Activated naive CD4-positive, alpha-beta T cell treated with anti-CD3 and anti-CD28 coated beads for 36 hours (primary cell): ENCODE data around the gene CLIC4. TPM values are rescaled to one million over a fixed set of nuclear protein-coding genes. Genes with fewer than 3 reads are reported as not detected.
"Not testable (repeated sequence)": the region's sequence is repeated elsewhere in the genome, so short reads cannot be mapped to it uniquely, and the experiment has no call there.

Experiments
- CTCF ChIA-PET: fragments of 350-600 bp; sonication (Branson Sonifier 250); formaldehyde crosslinking; loops from one replicate; lab custom pipeline; 2021; ENCODE audit warnings: antibody characterized with exemption; lab: Charles Lee
- DNase-seq: peaks from one replicate; pipeline ENCODE4 v3.0.0-alpha.2; 2020
- H3K27ac Mint-ChIP-seq: one replicate; pipeline ENCODE4 v1.8.0; 2021; ENCODE audit warnings: mild to moderate bottlenecking, mixed read lengths
- H3K27me3 Mint-ChIP-seq: one replicate; pipeline ENCODE4 v1.8.0; 2021; ENCODE audit warnings: low read depth, mixed read lengths
- H3K36me3 Mint-ChIP-seq: one replicate; pipeline ENCODE4 v1.8.0; 2021; ENCODE audit warnings: low read depth, mixed read lengths
- H3K4me1 Mint-ChIP-seq: one replicate; pipeline ENCODE4 v1.8.0; 2021; ENCODE audit warnings: low read depth, mixed read lengths
- H3K4me3 Mint-ChIP-seq: one replicate; pipeline ENCODE4 v1.8.0; 2021; ENCODE audit warnings: mild to moderate bottlenecking, moderate library complexity, mixed read lengths
- H3K9me3 Mint-ChIP-seq: one replicate; pipeline ENCODE4 v1.8.0; 2021; ENCODE audit warnings: mixed read lengths
- intact Hi-C: fragments of 100-400 bp; cut with micrococcal nuclease; formaldehyde crosslinking; loops from one replicate; pipeline ENCODE4 v1.15.1; 2023
- total RNA-seq, 2 experiments: library from RNA; stranded (reverse); gene quantifications; one replicate each; pipeline ENCODE4 v1.2.3, GENCODE V29; 2021

Gene CLIC4
- total RNA-seq, 2 experiments from 2014 or later, result 38.0 to 44.3 TPM

DNA sequence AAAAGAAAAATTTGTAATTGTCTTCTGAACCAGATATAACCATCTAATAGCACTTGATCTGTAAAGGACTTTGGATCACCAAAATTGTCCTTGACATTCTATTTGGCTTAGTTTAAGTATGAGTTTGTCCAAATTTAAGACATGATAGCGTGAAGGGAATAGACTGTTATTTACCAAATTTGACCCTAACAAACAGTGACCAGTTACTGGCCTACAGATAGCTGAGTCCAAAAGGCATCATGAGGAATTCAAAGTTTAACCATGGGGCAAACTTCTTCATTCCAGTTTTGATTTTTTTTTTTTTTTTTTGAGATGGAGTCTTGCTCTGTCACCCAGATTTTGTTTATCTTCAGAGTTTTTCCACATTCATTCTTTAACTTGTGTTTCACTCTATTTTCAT lies 38.5 kb downstream of the CLIC4 start:
- CTCF ChIA-PET, result interaction anchor here (0.6 kb wide), 1 partner anchor 61 kb away, joined by 3 read pairs; no protein-coding TSS in a partner anchor
- no peak for DNase-seq
- H3K4me1 Mint-ChIP-seq, result peaks cover 2% of the 10 kb centered on the region
- H3K27ac Mint-ChIP-seq, result no peak overlapping the region
- intact Hi-C loops, result loop anchor here (5.0 kb wide), 1 partner anchor 36 kb away; the partner anchor contains the start of gene CLIC4
- H3K9me3 Mint-ChIP-seq, result no peaks in the 10 kb centered on the region
- no peaks in the 10 kb centered on the region for H3K27me3 Mint-ChIP-seq
- H3K36me3 Mint-ChIP-seq, result no peaks in the 10 kb centered on the region
- no peak overlapping the region for H3K4me3 Mint-ChIP-seq

DNA sequence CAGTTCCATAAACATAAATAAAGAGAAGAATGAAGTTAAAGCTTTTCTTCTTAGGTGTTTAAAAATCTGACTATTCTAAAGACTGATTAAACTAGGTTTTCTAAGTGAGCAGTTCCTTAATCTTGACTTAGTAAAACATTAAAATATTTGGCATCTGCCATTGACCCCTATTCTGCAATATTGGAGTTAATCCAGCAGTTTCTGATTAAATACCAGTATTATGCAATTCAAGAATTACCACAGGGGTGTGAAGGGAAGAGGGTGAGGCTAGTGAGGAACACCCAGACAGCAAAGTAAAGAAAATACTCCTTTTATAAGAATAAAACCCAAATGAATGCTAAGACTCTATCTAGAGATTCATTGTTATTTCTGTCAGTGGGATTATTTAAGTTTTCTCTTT lies 40.9 kb downstream of the CLIC4 start:
- H3K27ac Mint-ChIP-seq, result no peak overlapping the region
- no peak for DNase-seq
- intact Hi-C loops, result no loop called here
- no peaks in the 10 kb centered on the region for H3K9me3 Mint-ChIP-seq
- CTCF ChIA-PET, result no interaction called here
- no peaks in the 10 kb centered on the region for H3K27me3 Mint-ChIP-seq
- no peaks in the 10 kb centered on the region for H3K36me3 Mint-ChIP-seq
- H3K4me3 Mint-ChIP-seq, result no peak overlapping the region
- H3K4me1 Mint-ChIP-seq, result peaks cover 2% of the 10 kb centered on the region

DNA sequence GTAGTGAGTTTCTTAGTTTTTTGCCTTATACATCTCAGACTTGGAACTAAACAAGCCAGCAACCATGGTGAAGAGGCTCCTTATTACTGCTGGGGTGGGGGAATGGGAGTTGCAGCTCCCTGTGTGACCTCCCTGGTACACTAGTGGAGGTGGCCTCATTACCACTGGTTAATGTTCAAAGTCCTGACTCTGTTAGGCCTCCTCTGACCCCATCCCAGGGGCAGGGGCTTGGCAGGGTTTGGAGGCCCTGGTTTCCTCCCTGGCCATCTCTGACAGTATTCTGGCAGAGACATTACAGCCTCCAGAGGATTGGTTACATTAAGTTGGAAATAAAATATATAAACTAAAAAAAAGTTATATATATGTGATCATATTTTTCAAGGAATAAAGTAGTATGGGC lies 45.2 kb downstream of the CLIC4 start:
- Mint-ChIP-seq H3K4me3 (no peak overlapping the region), H3K27ac (no peak overlapping the region), H3K4me1 (no peaks in the 10 kb centered on the region), H3K9me3 (no peaks in the 10 kb centered on the region), H3K36me3 (no peaks in the 10 kb centered on the region), H3K27me3 (no peaks in the 10 kb centered on the region)
- DNase-seq, result no peak
- CTCF ChIA-PET, result no interaction called here
- intact Hi-C loops, result no loop called here

DNA sequence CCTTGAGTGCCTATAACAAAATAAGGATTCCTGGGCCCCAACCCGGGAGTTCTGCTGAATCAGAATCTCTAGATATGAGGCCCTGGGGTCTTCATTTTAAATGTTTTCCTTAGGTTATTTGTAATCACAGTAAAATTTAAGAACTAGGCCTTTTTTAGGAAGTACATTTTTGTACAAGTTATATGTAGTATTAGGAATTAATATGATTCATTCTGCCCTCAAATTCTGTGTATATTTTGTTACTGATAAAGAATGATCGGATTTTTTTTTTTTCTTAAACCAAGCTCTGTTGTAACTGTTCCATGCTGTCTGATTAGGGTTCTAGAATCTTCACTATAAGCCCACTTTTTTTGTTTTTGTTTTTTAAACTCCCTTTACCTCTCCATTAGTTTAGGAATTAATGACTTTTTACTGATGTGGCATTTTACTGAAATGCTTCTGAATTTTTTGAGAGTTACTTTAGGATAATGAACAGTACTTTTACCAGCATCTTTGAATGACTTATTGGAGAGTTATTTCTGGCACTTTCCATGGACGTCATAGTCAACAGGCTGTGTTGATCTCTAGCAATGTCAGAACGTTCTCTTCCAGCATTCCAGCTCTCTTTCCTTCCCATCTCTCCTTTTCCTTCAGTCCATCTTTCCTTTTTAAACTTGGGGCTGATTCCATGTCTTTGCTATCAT lies 48.3 kb downstream of the CLIC4 start:
- CTCF ChIA-PET, result interaction anchor here (0.6 kb wide), 1 partner anchor 30 kb away, joined by 9 read pairs; no protein-coding TSS in a partner anchor
- H3K9me3 Mint-ChIP-seq, result no peaks in the 10 kb centered on the region
- H3K36me3 Mint-ChIP-seq, result peaks cover 3% of the 10 kb centered on the region
- H3K27ac Mint-ChIP-seq, result no peak overlapping the region
- intact Hi-C loops, result no loop called here
- H3K27me3 Mint-ChIP-seq, result no peaks in the 10 kb centered on the region
- no peak overlapping the region for H3K4me3 Mint-ChIP-seq
- DNase-seq, result no peak
- H3K4me1 Mint-ChIP-seq, result no peaks in the 10 kb centered on the region

DNA sequence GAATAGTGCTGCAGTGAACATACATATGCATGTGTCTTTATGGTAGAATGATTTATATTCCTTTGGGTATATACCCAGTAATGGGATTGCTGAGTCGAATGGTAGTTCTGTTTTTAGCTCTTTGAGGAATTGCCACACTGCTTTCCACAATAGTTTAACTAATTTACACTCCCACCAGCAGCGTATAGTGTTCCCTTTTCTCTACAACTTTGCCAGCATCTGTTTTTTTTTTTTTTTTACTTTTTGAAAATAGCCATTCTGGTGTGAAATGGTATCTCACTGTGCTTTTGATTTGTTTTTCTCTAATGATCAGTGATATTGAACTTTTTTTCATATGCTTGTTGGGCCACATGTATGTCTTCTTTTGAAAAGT lies 48.9 kb downstream of the CLIC4 start:
- H3K4me3 Mint-ChIP-seq, H3K27ac Mint-ChIP-seq, H3K27me3 Mint-ChIP-seq, DNase-seq, H3K9me3 Mint-ChIP-seq, H3K36me3 Mint-ChIP-seq, CTCF ChIA-PET, intact Hi-C loops, H3K4me1 Mint-ChIP-seq: not testable (repeated sequence)

DNA sequence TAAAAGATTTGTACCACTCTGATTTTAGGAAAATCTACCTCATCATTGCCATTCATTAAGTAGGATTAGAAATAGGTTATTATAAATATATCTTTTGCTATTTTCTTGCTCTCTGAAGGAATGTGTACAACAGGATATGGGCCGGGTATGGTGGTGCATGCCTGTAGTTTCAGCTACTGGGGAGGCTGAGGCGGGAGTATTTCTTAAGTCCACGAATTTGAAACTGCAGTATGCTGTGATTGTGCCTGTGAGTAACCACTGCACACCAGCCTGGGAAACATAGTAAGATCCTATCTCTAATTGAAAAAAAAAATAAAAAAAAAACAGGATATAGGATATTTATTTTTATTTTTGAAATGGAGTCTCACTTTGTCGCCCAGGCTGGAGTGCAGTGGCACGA lies 50.0 kb downstream of the CLIC4 start:
- Mint-ChIP-seq H3K36me3 (peaks cover 3% of the 10 kb centered on the region), H3K4me3 (no peak overlapping the region), H3K27ac (no peak overlapping the region), H3K27me3 (no peaks in the 10 kb centered on the region), H3K9me3 (no peaks in the 10 kb centered on the region), H3K4me1 (no peaks in the 10 kb centered on the region)
- intact Hi-C loops, result no loop called here
- CTCF ChIA-PET, result no interaction called here
- DNase-seq, result no peak

DNA sequence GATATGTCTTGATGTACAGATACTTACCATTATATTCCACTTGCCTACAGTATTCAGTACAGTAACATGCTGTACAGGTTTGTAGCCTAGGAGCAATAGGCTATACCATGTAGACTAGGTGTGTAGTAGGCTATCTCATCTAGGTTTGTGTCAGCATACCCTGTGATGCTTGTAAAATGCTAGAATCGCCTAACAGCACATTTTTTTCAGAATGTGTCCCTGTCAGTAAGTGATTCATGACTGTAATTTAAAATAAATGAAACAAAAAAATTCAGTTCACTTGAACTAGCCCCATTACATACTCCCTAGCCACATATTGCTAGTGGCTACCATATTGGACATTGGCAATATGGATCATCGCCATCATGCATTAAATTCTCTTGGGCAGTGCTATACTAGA lies 51.3 kb downstream of the CLIC4 start:
- H3K4me3 Mint-ChIP-seq, result no peak overlapping the region
- DNase-seq, result no peak
- intact Hi-C loops, result no loop called here
- no peaks in the 10 kb centered on the region for H3K9me3 Mint-ChIP-seq
- H3K4me1 Mint-ChIP-seq, result no peaks in the 10 kb centered on the region
- H3K27me3 Mint-ChIP-seq, result no peaks in the 10 kb centered on the region
- no peak overlapping the region for H3K27ac Mint-ChIP-seq
- peaks cover 3% of the 10 kb centered on the region for H3K36me3 Mint-ChIP-seq
- CTCF ChIA-PET, result no interaction called here

DNA sequence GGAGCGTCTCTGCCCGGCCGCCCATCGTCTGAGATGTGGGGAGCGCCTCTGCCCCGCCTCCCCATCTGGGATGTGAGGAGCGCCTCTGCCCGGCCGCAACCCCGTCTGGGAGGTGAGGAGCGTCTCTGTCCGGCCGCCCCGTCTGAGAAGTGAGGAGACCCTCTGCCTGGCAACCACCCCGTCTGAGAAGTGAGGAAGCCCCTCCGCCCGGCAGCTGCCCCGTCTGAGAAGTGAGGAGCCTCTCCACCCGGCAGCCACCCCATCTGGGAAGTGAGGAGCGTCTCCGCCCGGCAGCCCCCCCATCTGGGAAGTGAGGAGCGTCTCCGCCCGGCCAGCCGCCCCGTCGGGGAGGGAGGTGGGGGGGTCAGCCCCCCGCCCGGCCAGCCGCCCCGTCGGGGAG lies 54.0 kb downstream of the CLIC4 start:
- H3K9me3 Mint-ChIP-seq, H3K27me3 Mint-ChIP-seq, H3K4me1 Mint-ChIP-seq, DNase-seq, CTCF ChIA-PET, H3K27ac Mint-ChIP-seq, H3K4me3 Mint-ChIP-seq, H3K36me3 Mint-ChIP-seq, intact Hi-C loops: not testable (repeated sequence)

DNA sequence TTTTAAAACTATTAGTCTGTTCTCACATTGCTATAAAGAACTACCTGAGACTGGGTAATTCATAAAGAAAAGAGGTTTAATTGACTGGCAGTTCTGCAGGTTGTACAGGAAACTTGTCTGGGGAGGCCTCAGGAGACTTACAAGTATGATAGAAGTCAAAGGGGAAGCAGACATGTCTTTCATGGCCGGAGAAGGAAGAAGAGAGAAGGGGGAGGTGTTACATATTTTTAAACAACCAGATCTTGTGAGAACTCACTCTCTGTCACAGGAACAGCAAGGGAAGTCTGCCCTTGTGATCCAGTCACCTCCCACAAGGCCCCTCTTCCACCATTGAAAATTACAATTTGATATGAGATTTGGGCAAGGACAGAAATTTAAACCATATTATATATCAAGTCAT lies 55.9 kb downstream of the CLIC4 start:
- Mint-ChIP-seq H3K4me3 (no peak overlapping the region), H3K36me3 (peaks cover 3% of the 10 kb centered on the region), H3K4me1 (peaks cover 6% of the 10 kb centered on the region), H3K27me3 (no peaks in the 10 kb centered on the region), H3K27ac (no peak overlapping the region), H3K9me3 (no peaks in the 10 kb centered on the region)
- DNase-seq, result no peak
- intact Hi-C loops, result no loop called here
- CTCF ChIA-PET, result interaction anchor here (0.6 kb wide), 1 partner anchor 404 kb away, joined by 4 read pairs; no protein-coding TSS in a partner anchor

DNA sequence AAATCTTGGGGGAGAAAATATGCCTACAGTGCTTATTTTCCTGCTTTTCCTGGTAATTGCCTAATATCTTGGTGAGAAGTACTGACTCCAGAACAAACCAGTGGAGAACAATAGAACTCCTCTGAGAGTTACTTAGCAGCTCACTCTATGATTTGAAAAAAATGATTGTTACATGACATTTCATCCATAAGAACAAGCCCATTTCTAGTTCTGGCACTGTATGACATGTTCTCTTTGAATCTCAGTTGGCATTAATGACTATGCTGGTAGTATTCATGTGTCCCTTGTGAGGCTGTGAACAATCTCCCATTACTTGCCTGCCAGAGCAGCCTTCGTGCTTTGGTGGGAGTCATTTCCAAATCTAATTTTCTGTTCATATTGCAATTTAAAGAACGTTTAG lies 58.0 kb downstream of the CLIC4 start:
- Mint-ChIP-seq H3K4me3 (no peak overlapping the region), H3K4me1 (peaks cover 6% of the 10 kb centered on the region), H3K9me3 (no peaks in the 10 kb centered on the region), H3K27me3 (no peaks in the 10 kb centered on the region), H3K36me3 (peaks cover 3% of the 10 kb centered on the region), H3K27ac (no peak overlapping the region)
- DNase-seq, result no peak
- intact Hi-C loops, result no loop called here
- CTCF ChIA-PET, result no interaction called here

DNA sequence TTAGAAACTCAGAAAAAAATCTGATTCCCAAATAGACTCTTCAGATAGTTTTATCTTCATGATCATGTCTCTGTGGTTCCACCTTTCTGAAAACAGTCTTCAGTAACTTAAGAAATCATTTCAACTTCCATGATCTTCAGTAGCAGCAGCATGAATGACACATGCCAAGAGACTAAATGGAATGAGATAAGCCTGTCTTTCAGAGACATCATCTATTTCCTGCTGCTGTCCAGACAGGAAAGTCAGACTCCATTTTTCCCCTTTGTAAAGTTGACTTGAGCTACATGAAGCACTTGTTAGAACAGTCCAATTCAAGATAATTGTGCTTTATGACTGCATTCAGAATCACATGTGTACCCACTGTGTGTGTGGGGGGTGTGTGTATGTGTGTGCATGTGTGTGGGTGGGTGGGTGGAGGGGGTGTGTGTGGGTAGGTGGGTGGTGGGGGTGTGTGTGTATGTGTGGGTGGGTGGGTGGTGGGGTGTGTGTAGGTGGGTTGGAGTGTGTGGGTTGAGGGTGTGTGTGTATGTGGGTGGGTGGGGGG lies 58.8 kb downstream of the CLIC4 start:
- intact Hi-C loops, result no loop called here
- Mint-ChIP-seq H3K4me3 (no peak overlapping the region), H3K27ac (no peak overlapping the region), H3K4me1 (peaks cover 6% of the 10 kb centered on the region), H3K36me3 (no peaks in the 10 kb centered on the region), H3K9me3 (no peaks in the 10 kb centered on the region), H3K27me3 (no peaks in the 10 kb centered on the region)
- DNase-seq, result no peak
- CTCF ChIA-PET, result no interaction called here

DNA sequence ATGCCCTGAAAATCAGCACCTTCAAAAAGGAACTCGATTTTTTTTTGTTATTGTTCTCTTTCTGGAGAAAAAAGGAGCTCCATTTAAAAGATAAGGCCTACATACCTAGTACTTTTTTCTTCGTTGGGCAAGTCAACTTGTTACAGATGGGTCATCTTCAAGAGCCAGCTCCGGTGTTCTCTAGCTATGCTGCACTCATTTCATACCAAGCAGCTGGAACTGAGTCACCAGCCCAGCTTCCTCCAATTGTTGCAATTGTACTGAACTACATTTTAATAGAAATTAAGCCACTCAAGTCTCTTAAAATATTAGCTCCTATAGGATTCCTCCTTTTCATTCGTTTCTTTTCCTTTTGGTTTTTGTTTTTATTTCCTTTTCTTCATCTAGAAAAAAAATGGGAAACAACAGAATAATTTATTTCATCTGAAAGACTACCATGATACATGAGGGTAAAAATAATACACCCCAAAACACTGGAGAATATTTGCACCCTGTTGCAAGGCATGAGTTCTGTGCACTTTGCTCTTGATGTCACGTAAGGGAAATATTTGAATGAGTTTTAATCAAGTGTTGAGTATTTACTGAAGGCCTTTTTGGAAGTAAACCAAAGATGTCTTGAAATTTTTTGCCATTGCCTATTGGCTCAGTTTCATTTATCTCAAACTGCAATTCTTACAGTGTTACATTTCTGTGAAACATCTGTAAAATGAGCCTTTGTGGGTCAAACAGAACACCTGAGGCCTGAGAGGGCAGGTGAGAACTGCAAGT lies 60.5 kb downstream of the CLIC4 start:
- Mint-ChIP-seq H3K27me3 (no peaks in the 10 kb centered on the region), H3K4me3 (no peak overlapping the region), H3K36me3 (no peaks in the 10 kb centered on the region), H3K4me1 (peaks cover 6% of the 10 kb centered on the region), H3K27ac (no peak overlapping the region), H3K9me3 (no peaks in the 10 kb centered on the region)
- CTCF ChIA-PET, result interaction anchor here (0.6 to 1.0 kb wide), 3 partner anchors 22 to 697 kb away, joined by 3 read pairs; no protein-coding TSS in a partner anchor
- intact Hi-C loops, result no loop called here
- DNase-seq, result no peak
